ENCODE results near the gene ZRSR2. TPM values are rescaled to one million over a fixed set of nuclear protein-coding genes. Genes with fewer than 3 reads are reported as not detected.

The ZRSR2 gene
- total and polyA plus RNA-seq, 2 of the 13 experiments (the other 11 are each of a cell fraction or from before 2014, with no cell fraction given), result 3.6 to 4.9 TPM

GRCh38 chrX:15820106-15821073 is 30.1 kb downstream of the ZRSR2 start:
- no peak for DNase-seq (ENCODE audit: low spot score)
- TF ChIP-seq ZNF274 (CRISPR knock-in tag; IDR thresholded peaks at IDR 0.05), result no peak
- TF ChIP-seq HMGXB3 (CRISPR knock-in tag; IDR thresholded peaks at IDR 0.05; ENCODE audit: borderline replicate concordance), result no peak
- TF ChIP-seq ZNF136 (CRISPR knock-in tag; IDR thresholded peaks at IDR 0.05; ENCODE audit: low read depth), result no peak
- no peak for TF ChIP-seq ZNF446 (CRISPR knock-in tag; IDR thresholded peaks at IDR 0.05)
- TF ChIP-seq ZNF839 (CRISPR knock-in tag; IDR thresholded peaks at IDR 0.05; ENCODE audit: borderline replicate concordance), result no peak
- TF ChIP-seq CBFB (CRISPR knock-in tag; IDR thresholded peaks at IDR 0.05), result no peak
- TF ChIP-seq PAXIP1 (CRISPR knock-in tag; conservative IDR thresholded peaks at IDR 0.05), result no peak
- no peak for TF ChIP-seq ZKSCAN1 (IDR thresholded peaks at IDR 0.05; ENCODE audit: low read length)
- no peak for TF ChIP-seq SKI (IDR thresholded peaks at IDR 0.05; ENCODE audit: partially characterized antibody)
- no peak for TF ChIP-seq STAT5B (CRISPR knock-in tag; IDR thresholded peaks at IDR 0.05)
- no peak for TF ChIP-seq JUND (CRISPR knock-in tag; IDR thresholded peaks at IDR 0.05)
- Histone ChIP-seq H2AFZ (ENCODE audit: low read length) (no peak overlapping the region), H3K9ac (ENCODE audit: insufficient read depth, low read depth, low read length) (no peak overlapping the region), H3K27me3 (ENCODE audit: control insufficient read depth in 1 of 2, insufficient read depth in 2 of 2, low read length in 2 of 2) (no peaks in the 10 kb centered on the region), H3K4me1 (ENCODE audit: insufficient read depth, low read length) (no peaks in the 10 kb centered on the region), H3K79me2 (ENCODE audit: insufficient read depth, low read length) (no peaks in the 10 kb centered on the region), H3K36me3 (replicated peaks in 1 of 2; ENCODE audit: control insufficient read depth in 1 of 2, insufficient read depth in 2 of 2, low read length in 2 of 2) (peaks cover 2 to 3% of the 10 kb centered on the region in 2 experiments; a peak in 1 of 5 replicates), H3K9me3 (ENCODE audit: low read length) (no peaks in the 10 kb centered on the region), H3K4me2 (ENCODE audit: low read depth, low read length) (no peak overlapping the region), H3K4me3 (replicated peaks in 1 of 3; ENCODE audit: insufficient read depth in 1 of 3, low read depth in 2 of 3, low read length in 3 of 3) (no peak overlapping the region), H3K27ac (ENCODE audit: extremely low read length, insufficient read depth, low read length) (no peak overlapping the region), H4K20me1 (ENCODE audit: insufficient read depth, low read length) (no peaks in the 10 kb centered on the region)
- 89% methylated on average over 11 of the region's 14 CpGs for WGBS (ENCODE audit: low lambda C conversion rate)
- BruUV-seq (replicated peaks), result no TSS peak
- CTCF ChIA-PET (ENCODE audit: low intra/inter-chr PET ratio, low total read pairs), result no interaction called here
- POLR2A ChIA-PET, result no interaction called here
- intact Hi-C loops (cut with micrococcal nuclease; ENCODE audit: unreplicated experiment) (no loop called here), in situ Hi-C loops (cut with HindIII; ENCODE audit: extremely low pct_ligation_motif_present, low pct_unique_long_range_greater_than_20kb) (no loop called here)
- ATAC-seq, result no peak
- FAIRE-seq, result no peak

Measured in HepG2 (cell line).